Esophagus squamous epithelium (tissue), 5 donors: ENCODE data around the gene DNMT3A. TPM values are rescaled to one million over a fixed set of nuclear protein-coding genes. Genes with fewer than 3 reads are reported as not detected.
A peak's percentile ranks its signal among the peaks of the same experiment; 100 is the strongest.

Experiments
- DNase-seq: peaks from one replicate; lab custom pipeline; 2025; lab: John Stamatoyannopoulos, UW
- H3K27ac ChIP-seq, 4 donors: fragments of 200-600 bp; sonication (generic); one replicate each; pipeline ENCODE4 v1.5.1; 2016 to 2019; ENCODE audit warnings: mild to moderate bottlenecking in 1 of 4
- H3K27me3 ChIP-seq, 4 donors: fragments of 200-600 bp; sonication (generic); 1 replicate in 3 of 4; 2 replicates in 1 of 4; pipeline versions ENCODE4 v1.5.1 to v1.6.0; 2017 to 2021; ENCODE audit warnings: antibody characterized with exemption in 1 of 4
- H3K36me3 ChIP-seq, 3 donors: fragments of 200-600 bp; sonication (generic); one replicate each; pipeline ENCODE4 v1.5.1; 2016 to 2019
- H3K4me1 ChIP-seq, 3 donors: fragments of 200-600 bp; sonication (generic); one replicate each; pipeline ENCODE4 v1.5.1; 2017 to 2019
- H3K4me3 ChIP-seq, 4 donors: fragments of 200-600 bp; sonication (generic); 1 replicate in 3 of 4; 2 replicates in 1 of 4; pipeline ENCODE4 v1.5.1; 2016 to 2019; ENCODE audit warnings: mild to moderate bottlenecking in 2 of 4, moderate library complexity in 1 of 4
- H3K9me3 ChIP-seq, 3 donors: fragments of 200-600 bp; sonication (generic); one replicate each; pipeline ENCODE4 v1.5.1; 2016 to 2019
- CTCF ChIP-seq, 6 experiments: fragments of 450-650 bp in 4 of 6; fragments of 200-600 bp in 2 of 6; sonication (generic) in 2 of 6; IDR thresholded peaks; one replicate each; pipeline ENCODE4 v1.5.1; 2016 to 2019; ENCODE audit warnings: antibody characterized with exemption in 6 of 6, mild to moderate bottlenecking in 4 of 6, moderate library complexity in 4 of 6
- POLR2A ChIP-seq, 4 donors: fragments of 450-650 bp; IDR thresholded peaks; one replicate each; pipeline ENCODE4 v1.6.1; 2017; ENCODE audit warnings: antibody characterized with exemption in 4 of 4, mild to moderate bottlenecking in 4 of 4, moderate library complexity in 3 of 4
- WGBS, 2 donors: methylation state at CpG; one replicate each; pipeline ENCODE4 v1.1.5; 2018; 5-methylcytosine and 5-hydroxymethylcytosine counted together
- intact Hi-C: fragments of 100-400 bp; cut with DNase I; formaldehyde crosslinking; loops from one replicate; pipeline ENCODE4 v1.15.0; 2022
- total RNA-seq, 4 donors: library from RNA; depleted of rRNA; stranded (reverse); fragments of >200 nt; gene quantifications; one replicate each; pipeline ENCODE4 v1.1.0, GENCODE V29; 2016
- donor health status: DM: yes; HTN: yes; CAD: no.

Gene DNMT3A
- total RNA-seq, 4 donors from 2014 or later: 4.1 to 13.6 (median 8.2) TPM

- DNase-seq: no peak
- intact Hi-C loops: no loop called here
- Histone ChIP-seq H3K27ac (no peak overlapping the region), H3K4me1 (peaks cover 7 to 11% (median 8%) of the 10 kb centered on the region in 3 donors), H3K36me3 (no peaks in the 10 kb centered on the region), H3K4me3 (no peak overlapping the region), H3K27me3 (no peaks in the 10 kb centered on the region), H3K9me3 (no peaks in the 10 kb centered on the region)
- 90 to 100% methylated on average over 1 to 3 of the region's 3 CpGs for WGBS, 2 donors
- no peak for TF ChIP-seq POLR2A (IDR thresholded peaks at IDR 0.05)
- TF ChIP-seq CTCF (IDR thresholded peaks at IDR 0.05): no peak
Measured at GRCh38 chr2:25219621-25220020, 122.1 kb downstream of the DNMT3A start.

- 91 to 100% methylated on average over 3 of the region's 3 CpGs for WGBS, 2 donors
- no peaks in the 10 kb centered on the region for H3K36me3 ChIP-seq
- no peaks in the 10 kb centered on the region for H3K9me3 ChIP-seq
- no peak for TF ChIP-seq CTCF (IDR thresholded peaks at IDR 0.05)
- no peak for TF ChIP-seq POLR2A (IDR thresholded peaks at IDR 0.05)
- no peaks in the 10 kb centered on the region for H3K27me3 ChIP-seq
- no peak overlapping the region for H3K4me3 ChIP-seq
- no peak for DNase-seq
- no peak overlapping the region for H3K27ac ChIP-seq
- peaks cover 7 to 11% (median 8%) of the 10 kb centered on the region in 3 donors for H3K4me1 ChIP-seq
- intact Hi-C loops: no loop called here
Measured at GRCh38 chr2:25218100-25218499, 123.6 kb downstream of the DNMT3A start.

GRCh38 chr2:25215948-25216679, 125.6 kb downstream of the DNMT3A start:
- peak; percentile 18 for DNase-seq
- intact Hi-C loops: no loop called here
- Histone ChIP-seq H3K9me3 (no peaks in the 10 kb centered on the region), H3K27me3 (no peaks in the 10 kb centered on the region), H3K27ac (peak overlapping the region; percentile 56 to 82 (median 76)), H3K36me3 (no peaks in the 10 kb centered on the region), H3K4me1 (peaks cover 7 to 11% (median 8%) of the 10 kb centered on the region in 3 donors), H3K4me3 (peak overlapping the region; percentile 36 to 74 (median 58))
- no peak for TF ChIP-seq CTCF (IDR thresholded peaks at IDR 0.05)
- peak in 2 of 4 donors; percentile 44 to 49 for TF ChIP-seq POLR2A (IDR thresholded peaks at IDR 0.05)
- 5 to 10% methylated on average over 13 to 34 of the region's 71 CpGs for WGBS, 2 donors

GRCh38 chr2:25215232-25215631, 126.5 kb downstream of the DNMT3A start:
- intact Hi-C loops: no loop called here
- 57 to 60% methylated on average over 4 to 5 of the region's 5 CpGs for WGBS, 2 donors
- no peaks in the 10 kb centered on the region for H3K36me3 ChIP-seq

More at GRCh38 chr2:25215232-25215631, 126.5 kb downstream of the DNMT3A start:
- Histone ChIP-seq H3K4me1 (peaks cover 7 to 11% (median 8%) of the 10 kb centered on the region in 3 donors), H3K27me3 (no peaks in the 10 kb centered on the region), H3K4me3 (no peak overlapping the region), H3K9me3 (no peaks in the 10 kb centered on the region), H3K27ac (peak overlapping the region; percentile 56 to 82 (median 76))
- no peak for DNase-seq
- TF ChIP-seq POLR2A (IDR thresholded peaks at IDR 0.05): no peak
- no peak for TF ChIP-seq CTCF (IDR thresholded peaks at IDR 0.05)
